PFSK-1 (cell line): ENCODE results near the gene SPATA17.

Experiments
- FOXP2 ChIP-seq: optimal IDR thresholded peaks from 2 replicates; pipeline ENCODE3; 2011; ENCODE audit warnings: borderline replicate concordance, control low read depth, inconsistent platforms; ENCODE audit not compliant: insufficient read depth; ENCODE audit errors: extremely low read length, extremely low read depth
- POLR2AphosphoS5 ChIP-seq: IDR thresholded peaks from 2 replicates; pipeline ENCODE4 v1.6.1; 2012; ENCODE audit warnings: low read depth, mild to moderate bottlenecking, control low read depth, low read length, moderate library complexity
- REST ChIP-seq, 2 experiments: IDR thresholded peaks; 2 replicates each; pipeline versions ENCODE4 v1.6.1 to v1.8.0; 2011 to 2012; ENCODE audit warnings: low read depth in 2 of 2, low read length in 2 of 2, control low read depth in 1 of 2, inconsistent platforms in 1 of 2, mild to moderate bottlenecking in 1 of 2, moderate library complexity in 1 of 2; ENCODE audit not compliant: insufficient read depth in 1 of 2
- SIN3A ChIP-seq: IDR thresholded peaks from 2 replicates; pipeline ENCODE4 v1.6.1; 2012; ENCODE audit warnings: mild to moderate bottlenecking, low read length, moderate library complexity, borderline replicate concordance; ENCODE audit not compliant: insufficient read depth
- TAF1 ChIP-seq: IDR thresholded peaks from 2 replicates; pipeline ENCODE4 v1.6.1; 2012; ENCODE audit warnings: low read length, control low read depth, borderline replicate concordance; ENCODE audit not compliant: insufficient read depth

GRCh38 chr1:217622042-217622441, 9.1 kb upstream of the SPATA17 start:
- no peak for TF ChIP-seq TAF1
- no peak for TF ChIP-seq POLR2AphosphoS5
- no peak for TF ChIP-seq REST (IDR thresholded peaks at IDR 0.05; ENCODE audit: insufficient read depth in 1 of 2, low read depth in 2 of 2, low read length in 2 of 2)
- no peak for TF ChIP-seq SIN3A
- TF ChIP-seq FOXP2 = no peak
